ENCODE results near the gene UNC13A. TPM values are rescaled to one million over a fixed set of nuclear protein-coding genes. Genes with fewer than 3 reads are reported as not detected.
"Not testable (repeated sequence)": the region's sequence is repeated elsewhere in the genome, so short reads cannot be mapped to it uniquely, and the experiment has no call there.

The UNC13A gene
- total RNA-seq, 1 donor from 2014 or later: not detected

DNA sequence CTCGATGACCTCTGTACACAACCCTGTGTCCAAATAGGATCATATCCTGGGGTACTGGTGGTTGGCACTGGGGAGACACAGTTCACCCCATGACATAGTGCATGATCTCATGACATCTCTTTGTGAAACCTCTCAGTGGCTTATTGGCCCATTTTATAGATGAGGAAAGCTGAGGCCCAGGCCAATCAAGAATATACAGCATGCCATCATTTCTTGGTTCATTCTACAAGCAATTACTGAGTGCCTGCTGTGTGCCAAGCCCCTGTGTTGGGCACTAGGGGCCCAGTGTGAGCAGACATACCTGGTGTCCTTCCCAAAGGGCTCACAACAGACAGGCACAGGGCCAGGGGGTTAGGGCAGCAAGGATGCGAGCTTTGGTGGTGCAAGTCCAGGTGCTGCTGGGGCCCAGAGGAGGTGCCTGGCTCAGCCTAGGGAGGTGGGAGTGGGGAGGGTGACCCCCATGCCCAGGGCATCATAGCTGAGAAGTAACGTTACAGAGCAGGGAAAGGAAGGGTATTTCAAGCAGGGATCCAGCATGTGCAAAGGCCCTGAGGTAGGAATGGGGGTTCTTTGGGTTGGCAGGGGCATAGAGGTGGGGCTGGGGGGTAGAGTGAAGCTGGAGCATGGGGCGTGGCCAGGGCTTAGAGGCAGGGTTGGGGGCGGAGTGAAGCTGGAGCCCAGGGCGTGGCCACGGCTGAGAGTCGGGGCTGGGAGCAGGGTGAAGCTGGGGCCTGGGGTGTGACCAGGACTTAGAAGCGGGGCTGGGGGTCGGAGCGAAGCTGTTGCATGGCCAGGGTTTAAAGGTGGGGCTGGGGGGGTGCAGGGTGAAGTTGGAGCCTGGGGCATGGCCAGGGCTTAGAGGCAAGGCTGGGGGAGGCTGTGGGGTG lies 112.0 kb downstream of the UNC13A start:
- intact Hi-C loops (cut with micrococcal nuclease): loop anchor here (2.0 kb wide), 1 partner anchor 79 kb away; no protein-coding TSS in a partner anchor
- H3K9me3 Mint-ChIP-seq: no peaks in the 10 kb centered on the region
- no peaks in the 10 kb centered on the region for H3K27me3 Mint-ChIP-seq (ENCODE audit: insufficient read depth)
- peaks cover 42% of the 10 kb centered on the region for H3K36me3 Mint-ChIP-seq (ENCODE audit: low read depth)
- no peak overlapping the region for H3K27ac Mint-ChIP-seq
- DNase-seq (ENCODE audit: low spot score): no peak
- H3K4me3 Mint-ChIP-seq: no peak overlapping the region
- H3K4me1 Mint-ChIP-seq (ENCODE audit: low read depth): peaks cover 8% of the 10 kb centered on the region

DNA sequence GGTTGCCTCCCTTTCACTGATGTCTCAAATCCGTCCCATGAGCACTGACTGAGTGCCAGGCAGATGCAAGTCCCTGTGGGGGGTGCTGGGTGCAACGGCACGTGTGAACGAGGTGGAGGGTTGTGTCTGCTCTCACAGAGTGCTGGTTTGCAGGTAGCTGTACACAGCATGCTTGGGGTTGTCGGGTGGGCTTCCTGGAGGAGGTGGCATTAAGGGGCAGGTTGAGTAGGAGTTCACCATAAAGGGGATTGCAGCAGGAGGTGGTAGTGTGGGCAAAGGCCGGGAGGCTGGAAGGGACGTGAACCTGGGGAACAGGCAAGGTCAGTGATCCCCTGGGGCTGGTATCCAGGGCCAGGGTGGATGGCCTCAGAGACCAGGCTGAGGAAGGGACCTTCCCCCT lies 115.5 kb downstream of the UNC13A start:
- Mint-ChIP-seq H3K4me3 (no peak overlapping the region), H3K9me3 (no peaks in the 10 kb centered on the region), H3K36me3 (ENCODE audit: low read depth) (peaks cover 32% of the 10 kb centered on the region), H3K4me1 (ENCODE audit: low read depth) (no peaks in the 10 kb centered on the region), H3K27ac (peak overlapping the region; percentile 40), H3K27me3 (ENCODE audit: insufficient read depth) (no peaks in the 10 kb centered on the region)
- intact Hi-C loops (cut with micrococcal nuclease): no loop called here
- DNase-seq (ENCODE audit: low spot score): no peak

DNA sequence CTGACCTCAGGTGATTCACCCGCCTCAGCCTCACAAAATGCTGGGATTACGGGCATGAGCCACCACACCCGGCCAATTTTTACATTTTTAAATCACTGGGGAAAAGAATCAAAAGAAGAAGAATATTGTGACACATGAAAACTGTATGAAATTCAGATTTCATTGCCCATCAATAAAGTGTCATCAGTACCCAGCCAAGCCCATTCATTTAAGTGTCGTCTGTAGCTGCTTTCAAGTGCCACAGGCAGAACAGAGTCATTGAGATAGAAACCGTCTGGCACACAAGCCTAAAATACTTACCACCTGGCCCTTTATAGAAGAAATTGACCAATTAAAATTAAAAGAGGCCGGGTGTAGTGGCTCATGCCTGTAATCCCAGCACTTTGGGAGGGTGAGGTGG lies 117.4 kb downstream of the UNC13A start:
- Mint-ChIP-seq H3K4me1 (ENCODE audit: low read depth) (no peaks in the 10 kb centered on the region), H3K9me3 (no peaks in the 10 kb centered on the region), H3K36me3 (ENCODE audit: low read depth) (peaks cover 28% of the 10 kb centered on the region), H3K27ac (no peak overlapping the region), H3K4me3 (no peak overlapping the region), H3K27me3 (ENCODE audit: insufficient read depth) (no peaks in the 10 kb centered on the region)
- intact Hi-C loops (cut with micrococcal nuclease): no loop called here
- no peak for DNase-seq (ENCODE audit: low spot score)

DNA sequence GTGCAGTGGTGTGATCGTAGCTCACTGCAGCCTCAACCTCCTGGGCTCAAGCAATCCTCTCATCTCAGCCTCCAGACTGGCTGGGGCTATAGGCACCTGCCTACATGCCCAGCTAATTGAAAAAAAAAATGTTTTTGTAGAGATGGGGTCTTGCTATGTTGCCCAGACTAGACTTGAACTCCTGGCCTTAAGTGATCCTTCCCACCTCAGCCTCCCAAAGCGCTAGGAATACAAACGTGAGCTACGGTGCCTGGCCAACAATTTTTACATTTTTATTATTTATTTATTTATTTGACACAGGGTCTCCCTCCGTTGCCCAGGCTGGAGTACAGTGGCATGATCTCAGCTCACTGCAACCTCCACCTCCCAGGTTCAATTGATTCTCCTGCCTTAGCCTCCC lies 117.9 kb downstream of the UNC13A start:
- H3K4me3 Mint-ChIP-seq; H3K9me3 Mint-ChIP-seq; intact Hi-C loops (cut with micrococcal nuclease); H3K4me1 Mint-ChIP-seq (ENCODE audit: low read depth); H3K27me3 Mint-ChIP-seq (ENCODE audit: insufficient read depth); DNase-seq (ENCODE audit: low spot score); H3K27ac Mint-ChIP-seq: not testable (repeated sequence)
- peaks cover 26% of the 10 kb centered on the region for H3K36me3 Mint-ChIP-seq (ENCODE audit: low read depth)

DNA sequence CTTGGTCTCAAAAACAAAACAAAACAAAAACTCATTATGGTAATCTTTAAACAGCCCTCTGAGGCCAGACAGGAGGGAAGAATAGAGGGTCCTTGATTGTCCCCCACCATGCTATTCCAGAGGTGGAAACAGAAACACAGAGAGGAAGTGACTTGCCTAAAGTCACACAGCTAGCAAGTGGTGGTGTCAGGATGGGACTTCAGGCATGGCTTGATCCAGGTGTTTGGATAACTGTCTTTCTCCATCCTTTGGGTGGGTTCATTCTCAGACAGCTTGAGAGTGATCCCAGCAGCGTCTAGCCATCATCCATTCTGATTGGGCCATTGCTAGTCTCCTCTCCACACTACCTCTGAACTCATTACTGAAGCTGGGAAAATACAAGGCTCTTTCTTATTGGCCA lies 120.2 kb downstream of the UNC13A start:
- no peaks in the 10 kb centered on the region for H3K9me3 Mint-ChIP-seq
- no peak for DNase-seq (ENCODE audit: low spot score)
- peaks cover 5% of the 10 kb centered on the region for H3K4me1 Mint-ChIP-seq (ENCODE audit: low read depth)
- peaks cover 29% of the 10 kb centered on the region for H3K36me3 Mint-ChIP-seq (ENCODE audit: low read depth)
- H3K27ac Mint-ChIP-seq: no peak overlapping the region
- no peak overlapping the region for H3K4me3 Mint-ChIP-seq
- no peaks in the 10 kb centered on the region for H3K27me3 Mint-ChIP-seq (ENCODE audit: insufficient read depth)
- intact Hi-C loops (cut with micrococcal nuclease): no loop called here

DNA sequence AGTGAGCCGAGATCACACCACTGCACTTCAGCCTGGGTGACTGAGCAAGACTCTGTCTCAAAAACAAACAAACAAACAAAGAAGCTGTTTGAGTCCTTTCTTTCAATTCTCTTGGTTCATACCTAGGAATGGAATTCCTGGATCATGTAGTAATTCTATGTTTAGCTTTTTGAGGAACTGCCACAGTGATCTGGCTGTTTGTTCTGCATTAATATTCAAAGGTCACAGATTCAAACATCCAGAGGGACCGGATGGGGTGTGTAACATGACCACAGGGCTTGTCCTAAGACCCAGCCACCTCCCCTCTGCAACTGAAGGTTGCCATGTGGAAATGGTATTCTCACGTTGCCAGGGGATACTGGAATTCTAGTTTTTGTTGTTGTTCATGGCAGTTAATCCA lies 122.5 kb downstream of the UNC13A start:
- Mint-ChIP-seq H3K4me3 (no peak overlapping the region), H3K27ac (no peak overlapping the region), H3K9me3 (no peaks in the 10 kb centered on the region), H3K27me3 (ENCODE audit: insufficient read depth) (no peaks in the 10 kb centered on the region), H3K36me3 (ENCODE audit: low read depth) (peaks cover 30% of the 10 kb centered on the region), H3K4me1 (ENCODE audit: low read depth) (peaks cover 5% of the 10 kb centered on the region)
- intact Hi-C loops (cut with micrococcal nuclease): no loop called here
- DNase-seq (ENCODE audit: low spot score): no peak

DNA sequence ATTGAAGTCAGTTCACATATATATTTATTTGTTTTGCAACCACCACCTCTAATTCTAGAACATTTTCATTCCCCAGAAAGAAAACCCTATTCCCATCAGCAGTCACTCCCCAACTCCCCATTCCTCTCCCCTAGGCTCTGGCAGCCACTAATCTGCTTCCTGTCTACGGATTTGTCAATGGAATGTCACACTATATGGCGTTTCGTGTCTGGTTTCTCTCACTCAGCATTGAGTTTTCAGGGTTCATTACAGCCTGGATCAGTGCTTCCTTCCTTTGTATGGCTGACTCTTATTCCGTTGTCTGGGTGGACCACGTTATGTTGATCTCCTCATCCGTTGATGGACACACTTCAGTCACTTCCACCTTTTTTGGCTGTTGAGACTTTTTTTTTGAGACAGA lies 123.4 kb downstream of the UNC13A start:
- Mint-ChIP-seq H3K27ac (no peak overlapping the region), H3K36me3 (ENCODE audit: low read depth) (peaks cover 36% of the 10 kb centered on the region), H3K4me3 (no peak overlapping the region), H3K27me3 (ENCODE audit: insufficient read depth) (no peaks in the 10 kb centered on the region), H3K4me1 (ENCODE audit: low read depth) (peaks cover 5% of the 10 kb centered on the region), H3K9me3 (no peaks in the 10 kb centered on the region)
- intact Hi-C loops (cut with micrococcal nuclease): no loop called here
- DNase-seq (ENCODE audit: low spot score): no peak

DNA sequence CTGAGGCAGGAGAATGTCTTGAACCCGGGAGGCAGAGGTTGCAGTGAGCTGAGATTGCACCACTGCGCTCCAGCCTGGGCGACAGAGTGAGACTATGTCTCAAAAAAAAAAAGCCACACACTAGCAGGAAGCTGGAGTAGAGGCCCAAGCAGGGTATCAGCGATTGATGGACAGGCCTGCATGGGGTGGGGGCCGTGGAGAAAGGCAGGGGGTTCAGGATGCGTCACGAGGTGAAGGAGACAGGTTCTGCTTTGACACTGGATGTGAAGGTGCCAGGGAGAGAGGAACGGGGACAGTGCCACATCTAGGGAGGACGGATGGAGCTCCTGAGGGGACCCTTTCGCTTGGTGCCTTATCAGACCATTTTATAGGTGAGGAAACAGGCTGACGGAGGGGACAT lies 125.6 kb downstream of the UNC13A start:
- Mint-ChIP-seq H3K9me3 (no peaks in the 10 kb centered on the region), H3K4me1 (ENCODE audit: low read depth) (peaks cover 5% of the 10 kb centered on the region), H3K4me3 (no peak overlapping the region), H3K27ac (no peak overlapping the region), H3K27me3 (ENCODE audit: insufficient read depth) (no peaks in the 10 kb centered on the region), H3K36me3 (ENCODE audit: low read depth) (peaks cover 24% of the 10 kb centered on the region)
- intact Hi-C loops (cut with micrococcal nuclease): no loop called here
- no peak for DNase-seq (ENCODE audit: low spot score)

DNA sequence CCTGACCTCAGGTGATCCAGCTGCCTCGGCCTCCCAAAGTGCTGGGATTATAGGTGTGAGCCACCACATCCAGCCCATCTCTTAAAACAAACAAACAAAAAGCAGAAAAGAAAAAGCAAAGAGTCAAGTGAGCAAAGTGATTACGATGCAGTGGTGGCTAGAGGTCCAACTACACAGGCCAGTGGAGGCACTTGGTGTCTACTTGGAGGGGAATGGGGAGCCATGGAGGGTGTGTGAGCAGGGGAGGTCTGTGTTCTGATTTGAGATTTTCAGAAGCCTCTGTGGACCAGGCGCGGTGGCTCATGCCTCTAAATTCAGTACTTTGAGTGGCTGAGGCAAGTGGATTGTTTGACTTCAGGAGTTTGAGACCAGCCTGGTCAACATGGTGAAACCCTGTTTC lies 126.1 kb downstream of the UNC13A start:
- no peaks in the 10 kb centered on the region for H3K9me3 Mint-ChIP-seq
- no peak overlapping the region for H3K27ac Mint-ChIP-seq
- no peak overlapping the region for H3K4me3 Mint-ChIP-seq
- no peak for DNase-seq (ENCODE audit: low spot score)
- H3K4me1 Mint-ChIP-seq (ENCODE audit: low read depth): peaks cover 8% of the 10 kb centered on the region
- intact Hi-C loops (cut with micrococcal nuclease): no loop called here
- peaks cover 23% of the 10 kb centered on the region for H3K36me3 Mint-ChIP-seq (ENCODE audit: low read depth)
- no peaks in the 10 kb centered on the region for H3K27me3 Mint-ChIP-seq (ENCODE audit: insufficient read depth)

DNA sequence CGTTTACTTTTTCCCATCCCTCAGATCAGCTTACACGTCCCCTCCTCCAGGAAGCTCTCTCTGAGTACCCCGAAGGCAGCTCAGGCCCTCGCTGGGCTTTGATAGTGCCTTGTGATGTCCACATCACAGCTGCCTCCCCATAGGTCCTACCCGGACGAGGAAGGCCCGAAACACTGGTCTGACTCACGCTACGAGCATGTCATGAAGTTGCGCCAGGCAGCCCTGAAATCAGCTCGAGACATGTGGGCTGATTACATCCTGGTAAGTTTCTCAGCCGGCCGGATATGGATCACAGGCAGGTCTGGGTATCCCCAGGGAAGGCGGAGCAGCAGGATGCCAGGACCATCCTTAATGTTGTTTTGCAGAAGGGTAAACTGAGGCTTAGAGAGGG lies 128.0 kb downstream of the UNC13A start:
- no peaks in the 10 kb centered on the region for H3K9me3 Mint-ChIP-seq
- H3K4me1 Mint-ChIP-seq (ENCODE audit: low read depth): peaks cover 15% of the 10 kb centered on the region
- no peak overlapping the region for H3K27ac Mint-ChIP-seq
- no peak for DNase-seq (ENCODE audit: low spot score)
- no peak overlapping the region for H3K4me3 Mint-ChIP-seq
- intact Hi-C loops (cut with micrococcal nuclease): no loop called here
- H3K27me3 Mint-ChIP-seq (ENCODE audit: insufficient read depth): no peaks in the 10 kb centered on the region
- H3K36me3 Mint-ChIP-seq (ENCODE audit: low read depth): peaks cover 24% of the 10 kb centered on the region

DNA sequence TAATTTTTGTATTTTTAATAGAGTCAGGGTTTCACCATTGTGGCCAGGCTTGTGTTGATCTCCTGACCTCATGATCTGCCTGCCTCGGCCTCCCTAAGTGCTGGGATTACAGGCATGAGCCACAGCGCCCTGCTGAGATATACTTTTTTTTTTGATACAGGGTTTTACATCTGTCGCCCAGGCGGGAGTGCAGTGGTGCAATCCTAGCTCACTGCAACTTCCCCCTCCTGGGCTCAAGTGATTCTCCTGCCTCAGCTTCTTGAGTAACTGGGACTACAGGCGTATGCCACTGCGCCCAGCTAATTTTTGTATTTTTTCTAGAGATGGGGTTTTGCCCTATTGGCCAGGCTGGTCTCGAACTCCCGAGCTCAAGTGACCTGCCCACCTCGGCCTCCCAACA lies 130.7 kb downstream of the UNC13A start:
- Mint-ChIP-seq H3K4me1 (ENCODE audit: low read depth) (peaks cover 15% of the 10 kb centered on the region), H3K27ac (no peak overlapping the region), H3K9me3 (no peaks in the 10 kb centered on the region), H3K4me3 (peak overlapping the region; percentile 86), H3K27me3 (ENCODE audit: insufficient read depth) (no peaks in the 10 kb centered on the region), H3K36me3 (ENCODE audit: low read depth) (peaks cover 17% of the 10 kb centered on the region)
- no peak for DNase-seq (ENCODE audit: low spot score)
- intact Hi-C loops (cut with micrococcal nuclease): loop anchor here (5.0 to 10.0 kb wide), 3 partner anchors 85 to 253 kb away; partner anchors contain the start of genes ABHD8, DDA1, MRPL34 and SLC27A1

DNA sequence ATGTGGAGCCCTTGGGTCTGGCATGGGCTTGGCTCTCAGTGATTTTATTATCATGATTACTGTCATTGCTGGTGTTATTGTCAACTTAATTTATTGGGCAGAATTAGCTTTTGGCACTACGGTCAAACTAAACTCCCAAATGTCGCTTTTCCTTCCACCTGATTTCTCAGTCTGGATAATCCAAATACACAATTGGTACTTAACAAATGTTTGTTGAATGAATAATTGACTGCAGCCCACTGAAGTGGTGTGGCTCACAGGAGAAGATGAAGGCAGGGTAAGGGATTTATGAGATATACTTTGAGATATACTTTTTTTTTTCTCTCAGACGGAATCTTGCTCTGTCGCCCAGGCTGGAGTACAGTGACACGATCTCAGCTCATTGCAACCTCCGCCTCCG lies 131.2 kb downstream of the UNC13A start:
- H3K4me3 Mint-ChIP-seq: peak overlapping the region; percentile 86
- intact Hi-C loops (cut with micrococcal nuclease): loop anchor here (5.0 to 10.0 kb wide), 3 partner anchors 85 to 252 kb away; partner anchors contain the start of genes ABHD8, DDA1, MRPL34 and SLC27A1

DNA sequence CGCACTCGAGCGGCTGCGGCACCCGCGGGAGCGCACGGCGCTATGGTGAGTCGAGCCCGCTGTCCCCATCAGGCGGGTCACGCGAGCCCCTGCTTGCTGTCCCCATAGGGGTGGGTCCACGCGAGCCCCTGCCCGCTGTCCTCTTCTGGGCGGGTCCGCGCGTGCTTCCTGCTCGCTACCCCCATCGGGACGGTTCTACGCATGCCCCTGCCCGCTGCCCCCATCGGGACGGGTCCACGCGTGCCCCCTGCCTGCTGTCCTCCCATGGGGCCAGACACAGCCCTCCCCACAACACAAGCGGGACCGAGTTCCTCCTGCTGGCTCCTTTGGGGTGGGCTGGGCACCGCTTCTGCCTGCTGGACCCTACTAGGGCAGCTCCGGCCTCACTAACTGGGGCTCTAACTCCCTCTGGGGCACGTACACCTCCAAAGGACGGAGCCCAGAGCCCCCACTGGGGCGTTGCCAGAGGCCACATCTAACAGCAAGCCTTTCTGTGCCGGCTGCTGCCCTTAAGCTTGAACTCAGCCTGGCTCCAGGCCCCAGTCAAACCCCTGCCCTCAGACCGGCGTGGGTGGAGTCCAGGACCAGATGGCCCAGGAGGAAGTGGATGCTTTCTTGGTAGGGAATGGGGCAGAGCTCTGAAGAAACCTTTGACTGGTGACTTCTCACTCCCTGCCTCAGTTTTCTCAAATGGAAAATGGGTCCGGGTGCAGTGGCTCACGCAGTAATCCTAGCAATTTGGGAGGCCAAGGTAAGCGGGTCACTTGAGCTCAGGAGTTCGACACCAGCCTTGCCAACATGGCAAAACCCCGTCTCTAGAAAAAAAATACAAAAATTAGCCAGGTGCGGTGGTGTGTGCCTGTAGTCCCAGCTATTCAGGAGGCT lies 132.0 kb downstream of the UNC13A start:
- DNase-seq (ENCODE audit: low spot score): peak; percentile 43
- Mint-ChIP-seq H3K4me1 (ENCODE audit: low read depth) (peaks cover 15% of the 10 kb centered on the region), H3K9me3 (no peaks in the 10 kb centered on the region), H3K27me3 (ENCODE audit: insufficient read depth) (no peaks in the 10 kb centered on the region), H3K27ac (peak overlapping the region; percentile 74), H3K36me3 (ENCODE audit: low read depth) (peaks cover 9% of the 10 kb centered on the region), H3K4me3 (peak overlapping the region; percentile 86)
- intact Hi-C loops (cut with micrococcal nuclease): loop anchor here (1.0 to 10.0 kb wide), 8 partner anchors 17 to 251 kb away; partner anchors contain the start of genes ABHD8, DDA1, MRPL34 and PGLS

More for the DNA sequence above, 131.2 kb downstream of the UNC13A start:
- Mint-ChIP-seq H3K4me1 (ENCODE audit: low read depth) (peaks cover 15% of the 10 kb centered on the region), H3K9me3 (no peaks in the 10 kb centered on the region), H3K27ac (peak overlapping the region; percentile 50), H3K27me3 (ENCODE audit: insufficient read depth) (no peaks in the 10 kb centered on the region), H3K36me3 (ENCODE audit: low read depth) (peaks cover 14% of the 10 kb centered on the region)
- no peak for DNase-seq (ENCODE audit: low spot score)

Measured in activated T-helper 1 cell treated with anti-CD3 and anti-CD28 coated beads, Interleukin-12 subunit alpha, Interleukin-12 subunit beta, Interleukin-2, Interleukin-4 antibody, amounts not matched to agents 30 ng/mL and 10 ng/mL and 1 ng/mL, durations not matched to agents 14 hours and 24 hours and 36 hours (primary cell).